GM12801 (cell line): Measurements from ENCODE around the gene SUMF1.

Experiments
- CTCF ChIP-seq: IDR thresholded peaks from one replicate; pipeline ENCODE4 v1.5.1; 2011; ENCODE audit warnings: control low read depth; ENCODE audit not compliant: insufficient read length; ENCODE audit errors: extremely low read depth

The SUMF1 gene

GRCh38 chr3:4504340-4505261 lies 37.5 kb upstream of the SUMF1 start:
- TF ChIP-seq CTCF: no peak

- TF ChIP-seq CTCF: no peak
Measured at GRCh38 chr3:4503050-4503449, 36.0 kb upstream of the SUMF1 start.

GRCh38 chr3:4501927-4502326 lies 34.9 kb upstream of the SUMF1 start:
- no peak for TF ChIP-seq CTCF

GRCh38 chr3:4501437-4501836 lies 34.4 kb upstream of the SUMF1 start:
- no peak for TF ChIP-seq CTCF

GRCh38 chr3:4498446-4498845 lies 31.4 kb upstream of the SUMF1 start:
- no peak for TF ChIP-seq CTCF

- TF ChIP-seq CTCF: no peak
Measured at GRCh38 chr3:4497843-4498324, 30.8 kb upstream of the SUMF1 start.

- TF ChIP-seq CTCF: no peak
Measured at GRCh38 chr3:4497005-4497692, 30.1 kb upstream of the SUMF1 start.
